HG03060 (cell line): ENCODE data around the gene ULBP2.
"Not testable (repeated sequence)": the region's sequence is repeated elsewhere in the genome, so short reads cannot be mapped to it uniquely, and the experiment has no call there.

Experiments
- ATAC-seq: cut with Tn5 transposase; IDR thresholded peaks from one replicate; pipeline ENCODE4 v1.9.1; 2021; ENCODE audit warnings: low read depth, moderate number of reproducible peaks; ENCODE audit not compliant: unreplicated experiment

Gene ULBP2

DNA sequence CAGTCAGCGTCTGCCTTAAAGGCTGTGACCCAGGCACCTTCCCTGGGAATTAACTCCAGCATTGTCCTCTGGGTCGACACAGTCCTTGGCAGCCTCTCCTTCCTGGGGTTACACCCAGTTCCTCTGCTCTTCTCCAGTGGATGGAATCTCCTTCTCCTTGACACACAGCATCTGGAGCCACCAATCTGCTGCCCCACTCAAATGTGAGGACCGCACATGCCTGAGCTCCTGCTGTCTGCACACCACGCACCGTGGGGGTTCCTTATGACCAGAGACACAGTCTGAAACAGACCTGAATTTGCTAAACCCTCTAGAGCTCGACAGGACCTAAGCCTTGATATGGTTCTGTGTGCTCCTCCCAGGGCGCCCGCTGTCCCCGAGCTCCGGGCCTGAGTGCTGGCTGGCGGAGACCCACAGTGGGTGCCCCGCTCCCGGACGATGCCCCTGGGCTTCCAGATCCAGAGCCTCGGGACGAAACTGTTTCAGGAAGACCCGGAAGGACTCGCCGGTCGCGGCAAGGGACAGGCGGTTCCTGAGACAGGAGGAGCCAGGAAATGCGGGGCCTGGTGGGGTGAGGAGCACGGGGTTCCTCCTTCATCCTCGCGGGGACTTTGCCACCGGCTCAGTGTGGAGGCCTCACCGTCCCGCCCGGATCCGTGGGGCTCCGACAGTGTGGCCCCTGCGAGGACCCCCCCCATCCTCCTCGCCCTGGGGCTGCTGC lies 16.4 kb upstream of the ULBP2 start:
- no peak for ATAC-seq

GRCh38 chr6:149925974-149926777 lies 15.6 kb upstream of the ULBP2 start:
- no peak for ATAC-seq

GRCh38 chr6:149927025-149927424 lies 14.8 kb upstream of the ULBP2 start:
- not testable (repeated sequence) for ATAC-seq

DNA sequence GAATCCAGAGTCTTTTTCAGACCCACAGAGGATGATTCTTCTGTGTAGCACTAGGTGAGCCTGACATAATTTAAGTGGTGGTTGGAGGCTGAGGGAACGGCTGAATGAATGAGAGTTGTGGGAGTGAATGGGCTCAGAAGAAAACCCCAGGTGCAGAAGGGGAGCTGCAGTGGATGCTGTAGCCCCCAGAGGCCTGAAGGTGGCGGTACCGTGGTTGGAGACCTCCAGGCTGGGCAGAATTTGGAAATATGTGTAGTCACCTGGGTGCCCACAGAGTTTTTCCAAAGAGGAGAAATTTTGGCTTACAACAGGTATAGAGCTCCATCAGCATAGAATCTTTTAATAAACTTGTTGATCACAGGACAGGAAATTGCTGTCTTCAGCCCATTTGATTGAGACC lies 12.4 kb upstream of the ULBP2 start:
- ATAC-seq, result no peak

- ATAC-seq, result no peak
Measured at GRCh38 chr6:149931501-149931900, 10.3 kb upstream of the ULBP2 start.

GRCh38 chr6:149933036-149933435 lies 8.8 kb upstream of the ULBP2 start:
- ATAC-seq, result no peak

- no peak for ATAC-seq
Measured at GRCh38 chr6:149933461-149933860, 8.4 kb upstream of the ULBP2 start.

- ATAC-seq, result no peak
Measured at GRCh38 chr6:149934249-149935156, 7.3 kb upstream of the ULBP2 start.

- no peak for ATAC-seq
Measured at GRCh38 chr6:149935246-149935645, 6.6 kb upstream of the ULBP2 start.

DNA sequence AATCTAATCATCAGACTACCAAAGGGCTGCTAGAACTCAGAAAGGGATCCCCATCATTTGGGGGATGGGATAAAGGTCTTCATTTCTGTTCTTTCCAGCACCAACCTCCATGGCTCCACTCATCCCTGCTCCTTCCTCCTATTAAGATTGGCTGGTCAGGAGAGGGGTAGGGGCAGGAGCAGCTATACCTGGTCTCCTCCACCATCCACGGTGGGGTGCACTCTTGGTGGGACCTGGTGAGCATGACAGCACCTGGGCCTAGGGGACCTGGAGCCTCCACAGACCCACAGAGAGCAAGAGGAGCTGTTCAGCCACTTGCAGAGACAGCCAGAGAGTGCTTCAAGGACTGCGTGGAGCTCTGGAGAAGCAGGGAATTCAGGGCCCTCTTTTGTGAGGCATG lies 6.1 kb upstream of the ULBP2 start:
- ATAC-seq, result no peak

- no peak for ATAC-seq
Measured at GRCh38 chr6:149936743-149937142, 5.1 kb upstream of the ULBP2 start.

DNA sequence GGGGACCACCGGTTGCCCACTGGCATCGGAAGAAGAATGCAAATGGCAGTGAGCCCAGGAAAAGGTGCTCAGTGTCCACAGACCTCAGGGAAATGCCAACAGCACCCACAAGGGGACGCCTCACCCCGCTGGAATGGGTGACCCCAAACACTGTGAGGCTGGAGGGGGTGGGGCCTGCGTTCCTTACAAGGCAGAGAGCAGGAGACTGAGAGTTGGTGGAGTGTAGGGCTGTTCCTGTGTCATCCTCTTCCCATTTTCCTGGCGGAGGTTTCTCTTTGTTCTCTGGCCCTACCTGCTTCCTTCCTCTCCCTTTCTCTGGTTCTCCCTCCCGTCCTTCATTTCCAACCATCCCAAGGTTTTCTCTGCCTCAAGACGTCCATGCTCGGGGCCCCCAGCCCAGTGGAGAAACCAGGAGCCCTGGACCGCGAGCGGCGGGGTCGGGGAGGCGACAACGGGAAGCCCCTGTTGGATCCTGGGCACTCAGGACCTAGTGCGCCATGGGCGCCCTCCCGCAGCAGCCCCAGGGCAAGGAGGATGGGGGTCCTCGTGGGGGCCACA lies 3.7 kb upstream of the ULBP2 start:
- not testable (repeated sequence) for ATAC-seq

DNA sequence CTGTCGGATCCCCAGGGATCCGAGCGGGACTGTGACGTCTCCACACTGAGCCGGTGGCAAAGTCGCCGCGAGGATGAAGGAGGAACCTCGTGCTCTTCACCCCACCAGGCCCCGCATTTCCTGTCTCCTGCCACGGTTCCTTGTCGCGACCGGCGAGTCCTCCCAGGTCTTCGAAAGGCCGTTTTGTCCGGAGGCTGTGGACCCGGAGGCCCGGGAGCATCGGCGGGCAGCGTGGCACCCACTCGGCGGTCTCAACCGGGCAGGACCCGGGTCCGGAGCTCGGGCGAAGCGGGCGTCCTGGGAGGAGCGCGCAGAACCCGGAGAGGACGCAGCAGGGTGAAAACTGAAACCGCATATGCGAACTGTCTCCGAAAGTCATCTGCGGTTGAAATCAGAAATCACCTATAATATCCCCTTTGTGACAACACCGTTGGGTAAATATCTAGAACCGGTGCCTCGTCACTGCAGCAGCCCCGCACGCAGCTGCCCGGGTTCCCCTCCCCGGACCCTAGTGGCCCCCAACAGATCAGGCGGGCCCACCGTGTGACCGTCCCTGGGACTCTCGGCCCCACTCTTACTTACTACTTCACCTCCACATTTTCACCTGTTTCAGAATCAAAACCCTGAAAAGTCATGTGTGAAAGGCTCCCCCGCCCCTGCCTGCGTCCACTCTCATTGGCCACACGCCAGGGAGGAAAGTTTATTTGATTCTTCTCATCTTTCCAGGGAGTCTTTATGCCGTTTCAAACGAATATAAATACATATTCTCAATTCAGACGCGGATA lies 3.1 kb upstream of the ULBP2 start:
- ATAC-seq, result peak; percentile 66

DNA sequence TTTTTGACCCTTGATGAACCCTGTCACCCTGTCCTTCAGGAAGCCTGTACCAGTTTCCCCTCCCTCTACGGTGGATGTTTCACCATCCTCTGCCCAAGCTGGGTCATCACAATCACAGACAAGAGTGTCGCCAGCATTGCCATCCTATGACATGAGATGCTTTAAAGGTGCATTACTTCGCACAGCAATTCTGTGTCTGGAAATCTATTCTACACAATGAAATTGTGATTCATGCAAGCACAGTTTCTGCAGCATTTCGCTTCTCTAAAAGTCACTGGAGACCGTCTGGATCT lies 2.5 kb upstream of the ULBP2 start:
- ATAC-seq, result no peak

DNA sequence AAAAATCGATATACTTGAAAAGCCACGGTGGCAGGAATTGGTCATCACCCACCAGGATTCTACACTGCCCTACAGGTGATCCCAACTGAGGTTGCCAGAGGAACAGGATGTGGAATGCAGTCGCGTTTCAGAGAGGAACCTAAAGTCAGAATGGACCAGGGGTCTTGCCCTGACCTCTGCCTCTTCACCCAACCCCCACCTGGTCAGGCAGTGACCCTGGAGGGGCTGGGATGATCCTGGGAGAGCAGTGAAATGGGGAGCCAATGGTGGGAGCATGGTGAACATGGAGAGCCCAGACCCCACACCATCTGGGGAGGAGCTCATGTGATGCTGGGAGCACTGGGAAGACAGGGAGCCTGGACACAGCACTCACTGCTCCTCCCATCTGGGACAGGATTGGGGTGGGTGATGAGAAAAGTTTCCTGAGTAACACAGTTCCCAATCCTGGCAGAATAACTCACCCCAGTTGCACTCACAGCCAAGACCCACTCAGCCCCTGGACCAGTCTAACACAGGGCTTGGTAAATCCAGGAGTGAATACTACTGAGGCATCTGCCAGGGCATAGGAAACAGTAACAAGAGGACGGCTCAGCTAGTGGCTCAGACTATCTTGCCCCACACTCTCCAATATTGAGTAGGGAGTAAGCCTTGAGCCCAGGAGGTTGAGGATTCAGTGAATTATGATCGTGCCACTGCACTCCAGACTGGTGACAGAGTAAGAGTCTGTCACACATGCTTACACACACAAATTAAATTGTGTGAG lies 1.7 kb upstream of the ULBP2 start:
- ATAC-seq, result no peak

- ATAC-seq, result no peak
Measured at GRCh38 chr6:149940672-149940982, 1.2 kb upstream of the ULBP2 start.

DNA sequence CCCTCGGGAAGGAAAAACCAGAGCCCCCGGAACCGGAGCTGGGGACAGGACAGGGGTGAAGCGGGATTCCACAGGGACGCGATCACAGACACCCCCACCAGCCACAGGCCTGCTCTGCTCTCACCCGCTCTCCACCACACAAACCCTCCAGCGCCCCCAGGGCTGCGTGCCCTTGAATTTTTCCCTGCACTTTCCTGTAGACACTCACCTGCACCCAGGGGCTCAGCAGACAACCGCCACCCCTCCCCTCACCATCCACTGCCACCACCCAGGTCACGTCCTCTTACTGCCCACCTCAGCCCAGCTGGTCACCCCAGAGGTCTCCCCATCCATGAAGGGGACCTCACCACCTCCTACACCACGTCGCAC lies 631 bp downstream of the ULBP2 start:
- no peak for ATAC-seq

DNA sequence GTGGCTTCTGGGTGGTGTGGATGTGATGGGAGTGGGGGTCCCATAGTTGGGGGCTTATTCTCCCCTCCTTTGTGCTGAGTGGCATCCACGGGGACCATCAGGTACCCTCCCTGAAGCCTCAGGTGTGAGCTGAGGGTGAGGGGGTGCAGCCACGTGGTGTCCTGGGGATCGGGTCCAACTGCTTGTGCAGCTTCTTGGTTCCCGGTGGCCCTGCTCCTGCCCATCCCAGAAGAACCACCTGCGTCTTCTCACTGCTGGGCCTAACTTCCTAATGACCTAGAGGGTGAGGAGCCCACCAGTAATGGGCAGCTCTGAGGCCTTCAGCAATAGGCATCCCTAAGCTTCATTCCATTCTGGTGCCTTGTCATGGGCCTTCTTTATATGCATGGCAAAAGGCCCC lies 1.5 kb downstream of the ULBP2 start:
- not testable (repeated sequence) for ATAC-seq

GRCh38 chr6:149945276-149945675 lies 3.5 kb downstream of the ULBP2 start:
- not testable (repeated sequence) for ATAC-seq

GRCh38 chr6:149946631-149947030 lies 4.8 kb downstream of the ULBP2 start:
- ATAC-seq, result not testable (repeated sequence)
